Kasumi-1 (cell line): ENCODE results near the gene TMEM182.

Source experiments
- DNase-seq, 2 experiments: peaks; one replicate each; lab custom pipeline; 2025; lab: John Stamatoyannopoulos, UW

The TMEM182 gene

GRCh38 chr2:102801858-102802699 is 40.2 kb downstream of the TMEM182 start:
- no peak for DNase-seq

GRCh38 chr2:102803041-102803896 is 41.4 kb downstream of the TMEM182 start:
- peak; percentile 39 to 57 for DNase-seq

- DNase-seq = no peak
These were observed 42.0 kb downstream of the TMEM182 start for GRCh38 chr2:102803897-102804217.

- peak; percentile 61 to 72 for DNase-seq
These were observed 44.5 kb downstream of the TMEM182 start for GRCh38 chr2:102806250-102806837.

- DNase-seq = no peak
These were observed 47.7 kb downstream of the TMEM182 start for GRCh38 chr2:102809291-102810189.

- DNase-seq = no peak
These were observed 53.5 kb downstream of the TMEM182 start for GRCh38 chr2:102815285-102815684.

GRCh38 chr2:102826904-102827303 is 65.1 kb downstream of the TMEM182 start:
- peak; percentile 2 to 4 for DNase-seq

- DNase-seq = no peak
These were observed 71.0 kb downstream of the TMEM182 start for GRCh38 chr2:102832789-102833188.

GRCh38 chr2:102834523-102835273 is 72.9 kb downstream of the TMEM182 start:
- no peak for DNase-seq

GRCh38 chr2:102837626-102838198 is 75.9 kb downstream of the TMEM182 start:
- no peak for DNase-seq

GRCh38 chr2:102839668-102840388 is 78.0 kb downstream of the TMEM182 start:
- DNase-seq = peak; percentile 49 to 67

GRCh38 chr2:102841107-102841840 is 79.4 kb downstream of the TMEM182 start:
- peak; percentile 69 for DNase-seq

- DNase-seq = no peak
These were observed 82.1 kb downstream of the TMEM182 start for GRCh38 chr2:102843764-102844443.

GRCh38 chr2:102844911-102845310 is 83.1 kb downstream of the TMEM182 start:
- DNase-seq = no peak

GRCh38 chr2:102848366-102848839 is 86.6 kb downstream of the TMEM182 start:
- peak in 1 of 2 experiments; percentile 13 for DNase-seq

GRCh38 chr2:102850888-102851287 is 89.1 kb downstream of the TMEM182 start:
- no peak for DNase-seq

GRCh38 chr2:102852867-102853266 is 91.0 kb downstream of the TMEM182 start:
- DNase-seq = no peak
